ENCODE results near the gene ZNF492. TPM values are rescaled to one million over a fixed set of nuclear protein-coding genes. Genes with fewer than 3 reads are reported as not detected.
A peak's percentile ranks its signal among the peaks of the same experiment; 100 is the strongest.
"Not testable (repeated sequence)": the region's sequence is repeated elsewhere in the genome, so short reads cannot be mapped to it uniquely, and the experiment has no call there.

Gene ZNF492
- total RNA-seq: 0.27 and 0.29 TPM in 2 replicates

- H3K27ac Mint-ChIP-seq; DNase-seq (ENCODE audit: low spot score); intact Hi-C loops (cut with micrococcal nuclease); H3K27me3 Mint-ChIP-seq (ENCODE audit: insufficient read depth); H3K4me1 Mint-ChIP-seq (ENCODE audit: low read depth); H3K36me3 Mint-ChIP-seq (ENCODE audit: low read depth): not testable (repeated sequence)
- Mint-ChIP-seq H3K9me3 (peaks cover 18% of the 10 kb centered on the region), H3K4me3 (peak within 1 kb of the TSS; percentile 53)
Measured at GRCh38 chr19:22633706-22634449, at the start of gene ZNF492. ZNF492 (plus strand) TSS chr19:22634324; CDS start chr19:22653400, 19,076 bp downstream.

- no peak for DNase-seq (ENCODE audit: low spot score)
- Mint-ChIP-seq H3K27ac (no peak overlapping the region), H3K4me1 (ENCODE audit: low read depth) (no peaks in the 10 kb centered on the region), H3K36me3 (ENCODE audit: low read depth) (peaks cover 3% of the 10 kb centered on the region), H3K4me3 (no peak overlapping the region), H3K9me3 (peaks cover 81% of the 10 kb centered on the region), H3K27me3 (ENCODE audit: insufficient read depth) (no peaks in the 10 kb centered on the region)
- intact Hi-C loops (cut with micrococcal nuclease): no loop called here
Measured at GRCh38 chr19:22595422-22595821, 38.7 kb upstream of the ZNF492 start.

GRCh38 chr19:22595918-22596341 is 38.2 kb upstream of the ZNF492 start:
- H3K27ac Mint-ChIP-seq: no peak overlapping the region
- H3K27me3 Mint-ChIP-seq (ENCODE audit: insufficient read depth): no peaks in the 10 kb centered on the region
- intact Hi-C loops (cut with micrococcal nuclease): no loop called here
- H3K4me3 Mint-ChIP-seq: no peak overlapping the region
- no peaks in the 10 kb centered on the region for H3K4me1 Mint-ChIP-seq (ENCODE audit: low read depth)
- no peak for DNase-seq (ENCODE audit: low spot score)
- peaks cover 76% of the 10 kb centered on the region for H3K9me3 Mint-ChIP-seq
- H3K36me3 Mint-ChIP-seq (ENCODE audit: low read depth): peaks cover 3% of the 10 kb centered on the region

GRCh38 chr19:22600690-22601648 is 33.2 kb upstream of the ZNF492 start:
- no peaks in the 10 kb centered on the region for H3K4me1 Mint-ChIP-seq (ENCODE audit: low read depth)
- no peak overlapping the region for H3K4me3 Mint-ChIP-seq
- DNase-seq (ENCODE audit: low spot score): no peak
- peaks cover 3% of the 10 kb centered on the region for H3K36me3 Mint-ChIP-seq (ENCODE audit: low read depth)
- intact Hi-C loops (cut with micrococcal nuclease): no loop called here
- no peaks in the 10 kb centered on the region for H3K27me3 Mint-ChIP-seq (ENCODE audit: insufficient read depth)
- peaks cover 53% of the 10 kb centered on the region for H3K9me3 Mint-ChIP-seq
- no peak overlapping the region for H3K27ac Mint-ChIP-seq

- H3K27ac Mint-ChIP-seq: no peak overlapping the region
- intact Hi-C loops (cut with micrococcal nuclease): no loop called here
- H3K4me3 Mint-ChIP-seq: no peak overlapping the region
- peaks cover 3% of the 10 kb centered on the region for H3K36me3 Mint-ChIP-seq (ENCODE audit: low read depth)
- DNase-seq (ENCODE audit: low spot score): no peak
- peaks cover 52% of the 10 kb centered on the region for H3K9me3 Mint-ChIP-seq
- no peaks in the 10 kb centered on the region for H3K27me3 Mint-ChIP-seq (ENCODE audit: insufficient read depth)
- no peaks in the 10 kb centered on the region for H3K4me1 Mint-ChIP-seq (ENCODE audit: low read depth)
Measured at GRCh38 chr19:22601906-22602630, 32.1 kb upstream of the ZNF492 start.

- H3K4me3 Mint-ChIP-seq: no peak overlapping the region
- H3K4me1 Mint-ChIP-seq (ENCODE audit: low read depth): no peaks in the 10 kb centered on the region
- no peak for DNase-seq (ENCODE audit: low spot score)
- intact Hi-C loops (cut with micrococcal nuclease): no loop called here
- no peaks in the 10 kb centered on the region for H3K27me3 Mint-ChIP-seq (ENCODE audit: insufficient read depth)
- peaks cover 49% of the 10 kb centered on the region for H3K9me3 Mint-ChIP-seq
- peaks cover 3% of the 10 kb centered on the region for H3K36me3 Mint-ChIP-seq (ENCODE audit: low read depth)
- H3K27ac Mint-ChIP-seq: no peak overlapping the region
Measured at GRCh38 chr19:22602631-22603272, 31.4 kb upstream of the ZNF492 start.

- Mint-ChIP-seq H3K4me3 (no peak overlapping the region), H3K36me3 (ENCODE audit: low read depth) (peaks cover 3% of the 10 kb centered on the region), H3K27ac (no peak overlapping the region), H3K27me3 (ENCODE audit: insufficient read depth) (no peaks in the 10 kb centered on the region), H3K4me1 (ENCODE audit: low read depth) (no peaks in the 10 kb centered on the region), H3K9me3 (peaks cover 49% of the 10 kb centered on the region)
- DNase-seq (ENCODE audit: low spot score): no peak
- intact Hi-C loops (cut with micrococcal nuclease): no loop called here
Measured at GRCh38 chr19:22603518-22604440, 30.3 kb upstream of the ZNF492 start.

- peaks cover 49% of the 10 kb centered on the region for H3K9me3 Mint-ChIP-seq
- no peak for DNase-seq (ENCODE audit: low spot score)
- no peaks in the 10 kb centered on the region for H3K36me3 Mint-ChIP-seq (ENCODE audit: low read depth)
- intact Hi-C loops (cut with micrococcal nuclease): no loop called here
- no peaks in the 10 kb centered on the region for H3K4me1 Mint-ChIP-seq (ENCODE audit: low read depth)
- no peaks in the 10 kb centered on the region for H3K27me3 Mint-ChIP-seq (ENCODE audit: insufficient read depth)
- no peak overlapping the region for H3K27ac Mint-ChIP-seq
- no peak overlapping the region for H3K4me3 Mint-ChIP-seq
Measured at GRCh38 chr19:22604571-22605274, 29.4 kb upstream of the ZNF492 start.

- Mint-ChIP-seq H3K4me1 (ENCODE audit: low read depth) (no peaks in the 10 kb centered on the region), H3K36me3 (ENCODE audit: low read depth) (no peaks in the 10 kb centered on the region), H3K27ac (no peak overlapping the region), H3K27me3 (ENCODE audit: insufficient read depth) (no peaks in the 10 kb centered on the region), H3K4me3 (no peak overlapping the region), H3K9me3 (peaks cover 54% of the 10 kb centered on the region)
- intact Hi-C loops (cut with micrococcal nuclease): no loop called here
- DNase-seq (ENCODE audit: low spot score): no peak
Measured at GRCh38 chr19:22605275-22606211, 28.6 kb upstream of the ZNF492 start.

- H3K27ac Mint-ChIP-seq: no peak overlapping the region
- peaks cover 59% of the 10 kb centered on the region for H3K9me3 Mint-ChIP-seq
- no peak overlapping the region for H3K4me3 Mint-ChIP-seq
- intact Hi-C loops (cut with micrococcal nuclease): no loop called here
- H3K27me3 Mint-ChIP-seq (ENCODE audit: insufficient read depth): no peaks in the 10 kb centered on the region
- no peak for DNase-seq (ENCODE audit: low spot score)
- no peaks in the 10 kb centered on the region for H3K4me1 Mint-ChIP-seq (ENCODE audit: low read depth)
- H3K36me3 Mint-ChIP-seq (ENCODE audit: low read depth): no peaks in the 10 kb centered on the region
Measured at GRCh38 chr19:22606212-22606553, 27.9 kb upstream of the ZNF492 start.
